HG02852 (cell line): ENCODE data around the gene PHACTR3.

Experiments
- ATAC-seq: cut with Tn5 transposase; IDR thresholded peaks from one replicate; pipeline ENCODE4 v1.9.1; 2021; ENCODE audit warnings: mild to moderate bottlenecking, moderate library complexity; ENCODE audit not compliant: unreplicated experiment

Gene PHACTR3

DNA sequence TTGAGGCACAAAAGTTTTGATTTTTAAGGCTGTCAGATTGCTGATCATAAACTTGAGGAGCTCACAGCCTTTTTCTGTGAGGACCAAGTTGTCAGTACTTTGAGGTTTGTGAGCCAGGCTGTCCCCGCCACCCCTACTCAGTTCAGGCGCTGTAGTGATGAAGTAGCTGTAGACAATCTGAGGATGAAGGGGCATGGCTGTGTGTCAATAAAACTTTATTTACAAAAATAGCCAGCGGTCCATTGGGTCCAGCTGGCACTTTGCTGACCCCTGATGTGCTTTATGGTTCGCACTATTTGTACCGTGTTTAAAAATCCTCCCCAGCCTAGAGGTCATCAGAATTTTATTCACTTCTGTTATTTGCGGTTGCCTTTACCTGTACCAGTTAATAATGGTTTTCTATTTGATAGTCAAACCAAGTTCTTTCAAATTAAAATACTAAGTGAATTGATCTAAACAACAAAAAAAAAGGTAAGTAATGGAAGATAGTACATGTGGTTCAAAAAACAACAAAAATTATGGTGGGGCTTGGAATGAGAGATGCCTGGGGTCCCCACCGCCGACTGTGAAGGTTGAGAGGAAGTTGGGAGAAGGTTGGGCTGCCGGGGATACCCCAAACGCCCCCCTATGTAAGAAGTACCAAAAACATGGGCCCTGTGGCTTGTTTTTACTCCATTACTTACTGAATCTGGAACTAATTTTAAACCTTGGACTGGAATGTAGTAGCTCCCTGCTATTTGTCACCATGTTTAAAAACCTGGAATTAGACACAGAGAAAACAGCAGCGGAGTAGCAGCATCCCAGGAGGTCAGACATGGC lies 205.5 kb downstream of the PHACTR3 start:
- no peak for ATAC-seq

DNA sequence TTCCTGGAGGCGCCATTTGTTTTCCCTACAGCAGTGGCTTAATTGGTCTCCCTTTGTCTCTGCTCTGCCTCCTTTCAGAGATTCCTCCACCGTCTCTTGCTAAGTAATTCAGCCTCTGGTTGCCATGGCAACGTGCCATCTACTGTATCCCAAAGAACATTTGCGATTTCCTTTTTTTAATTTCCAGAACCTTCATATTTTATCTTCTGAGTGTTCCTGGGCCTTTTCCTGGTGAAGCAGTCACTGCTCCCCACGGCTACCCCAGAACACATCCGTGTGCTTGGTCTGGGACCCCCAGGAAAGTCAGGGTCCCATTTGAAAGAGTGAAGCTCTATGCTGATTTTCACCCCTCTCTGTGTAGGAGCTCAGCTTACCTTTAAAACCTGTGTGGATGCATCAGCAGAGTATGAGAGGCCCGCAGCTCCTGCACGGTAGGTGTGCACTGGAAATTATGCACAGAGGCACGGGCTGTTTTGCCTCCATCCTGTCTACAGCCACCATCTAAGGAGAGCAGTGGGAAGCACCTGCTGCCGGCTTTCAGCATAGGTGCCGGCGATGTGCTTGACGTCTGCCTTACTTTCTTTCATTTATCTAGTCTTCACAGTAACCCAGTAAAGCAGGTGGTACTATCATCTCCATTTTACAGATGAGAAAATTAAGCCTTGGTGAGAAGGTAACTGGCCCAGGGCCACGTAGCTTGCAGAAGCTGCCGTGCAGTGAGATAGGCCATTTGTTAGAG lies 206.3 kb downstream of the PHACTR3 start:
- no peak for ATAC-seq

DNA sequence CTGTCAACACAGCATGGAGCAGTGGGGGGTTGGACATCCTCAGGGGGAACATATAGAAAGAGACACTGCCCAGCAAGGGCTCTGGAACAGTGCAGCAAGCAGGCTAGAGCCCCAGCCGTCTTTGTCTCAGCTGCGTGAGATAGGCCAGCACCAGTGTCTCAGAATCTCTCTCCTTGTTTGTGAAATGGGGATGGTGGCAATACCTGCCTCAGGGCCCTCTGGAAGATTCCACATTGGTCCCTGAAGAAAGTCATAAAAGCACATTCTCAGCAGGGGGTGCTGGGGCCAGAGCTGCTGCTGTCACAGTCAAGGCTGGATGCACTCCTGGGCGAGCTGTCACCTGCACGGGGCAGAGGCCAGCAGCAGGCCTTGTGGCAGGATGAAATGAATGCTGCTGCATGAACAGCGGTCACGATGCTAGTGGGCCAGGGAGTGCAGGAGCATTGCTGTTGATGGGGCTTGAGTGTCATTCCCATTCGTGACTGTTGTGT lies 207.4 kb downstream of the PHACTR3 start:
- ATAC-seq = no peak

DNA sequence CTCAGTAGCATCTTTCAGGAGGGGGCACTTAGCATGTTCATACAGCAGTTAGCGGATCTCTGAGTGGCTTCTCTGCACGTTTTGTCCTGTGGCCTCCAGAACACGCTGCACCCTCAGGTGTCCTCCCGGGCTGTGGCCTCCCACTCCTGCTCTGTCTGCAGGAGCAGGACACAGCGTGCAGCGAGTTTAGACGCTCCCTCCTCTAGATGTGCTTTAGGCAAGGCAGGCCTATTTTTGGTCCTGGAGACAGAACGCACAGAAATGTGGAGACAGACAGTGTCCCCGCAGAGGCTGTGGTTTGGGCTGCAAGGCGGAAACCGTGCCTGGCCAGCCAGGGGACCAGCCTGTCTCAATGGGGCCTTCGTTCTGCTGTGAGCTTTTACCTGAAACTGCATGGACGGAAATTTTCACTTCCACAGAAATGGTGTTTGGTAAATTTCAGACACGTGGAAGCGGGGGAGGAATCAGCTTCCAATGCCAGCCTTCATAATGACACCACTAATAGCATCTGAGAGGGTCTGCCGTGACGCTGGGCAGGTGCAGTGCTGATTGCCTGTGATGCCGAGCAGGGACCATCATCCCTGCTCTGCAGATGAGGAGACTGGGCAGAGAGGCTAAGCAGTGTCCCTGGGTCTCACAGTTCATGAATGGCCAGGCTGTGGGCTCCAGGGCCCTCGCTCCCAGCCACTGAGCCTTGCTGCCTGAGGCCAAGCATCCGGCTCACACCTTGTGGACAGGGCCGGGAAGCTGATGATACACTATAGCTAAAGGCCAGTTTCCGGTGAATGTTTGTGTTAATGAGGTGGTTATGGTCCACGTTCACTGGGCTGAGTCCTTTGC lies 208.2 kb downstream of the PHACTR3 start:
- ATAC-seq = no peak

DNA sequence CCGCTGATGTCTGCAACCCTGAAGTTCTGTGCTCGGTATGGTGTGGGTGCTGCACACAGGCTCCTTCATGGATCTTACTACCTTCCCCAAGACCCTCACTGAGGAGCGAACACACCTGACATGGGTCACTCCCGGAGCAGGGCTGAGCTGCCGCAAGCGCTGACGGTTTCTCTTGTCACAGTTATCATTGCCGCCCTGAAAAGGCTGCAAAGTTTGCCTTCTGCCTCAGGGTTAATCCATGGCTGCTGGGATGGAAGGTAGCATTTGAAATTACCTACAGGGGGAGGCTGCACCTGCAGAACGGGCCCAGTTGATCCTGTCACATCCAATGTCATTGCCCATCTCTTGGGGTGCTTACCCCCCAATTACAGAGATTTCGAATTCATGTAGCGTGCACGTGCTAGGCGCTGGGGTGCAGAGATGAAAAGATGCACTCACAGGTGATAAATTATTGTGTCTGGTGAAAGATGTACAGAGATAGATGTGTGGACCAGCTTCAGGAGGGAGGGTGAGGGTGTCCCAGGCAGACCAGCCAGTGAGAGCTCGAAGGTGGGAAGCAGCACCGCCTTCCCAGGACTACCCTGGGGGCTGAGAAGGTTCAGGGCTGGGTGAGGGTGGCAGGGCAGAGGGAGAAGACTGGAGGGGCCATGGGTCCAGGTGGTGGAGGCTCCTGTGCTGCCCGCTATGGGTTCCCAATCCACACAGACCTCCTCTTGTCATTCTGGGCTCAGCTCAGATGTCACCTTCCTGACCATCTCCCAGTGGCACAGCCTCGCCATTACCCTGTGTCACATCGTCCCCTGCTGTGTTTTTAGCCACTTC lies 209.0 kb downstream of the PHACTR3 start:
- ATAC-seq = no peak

DNA sequence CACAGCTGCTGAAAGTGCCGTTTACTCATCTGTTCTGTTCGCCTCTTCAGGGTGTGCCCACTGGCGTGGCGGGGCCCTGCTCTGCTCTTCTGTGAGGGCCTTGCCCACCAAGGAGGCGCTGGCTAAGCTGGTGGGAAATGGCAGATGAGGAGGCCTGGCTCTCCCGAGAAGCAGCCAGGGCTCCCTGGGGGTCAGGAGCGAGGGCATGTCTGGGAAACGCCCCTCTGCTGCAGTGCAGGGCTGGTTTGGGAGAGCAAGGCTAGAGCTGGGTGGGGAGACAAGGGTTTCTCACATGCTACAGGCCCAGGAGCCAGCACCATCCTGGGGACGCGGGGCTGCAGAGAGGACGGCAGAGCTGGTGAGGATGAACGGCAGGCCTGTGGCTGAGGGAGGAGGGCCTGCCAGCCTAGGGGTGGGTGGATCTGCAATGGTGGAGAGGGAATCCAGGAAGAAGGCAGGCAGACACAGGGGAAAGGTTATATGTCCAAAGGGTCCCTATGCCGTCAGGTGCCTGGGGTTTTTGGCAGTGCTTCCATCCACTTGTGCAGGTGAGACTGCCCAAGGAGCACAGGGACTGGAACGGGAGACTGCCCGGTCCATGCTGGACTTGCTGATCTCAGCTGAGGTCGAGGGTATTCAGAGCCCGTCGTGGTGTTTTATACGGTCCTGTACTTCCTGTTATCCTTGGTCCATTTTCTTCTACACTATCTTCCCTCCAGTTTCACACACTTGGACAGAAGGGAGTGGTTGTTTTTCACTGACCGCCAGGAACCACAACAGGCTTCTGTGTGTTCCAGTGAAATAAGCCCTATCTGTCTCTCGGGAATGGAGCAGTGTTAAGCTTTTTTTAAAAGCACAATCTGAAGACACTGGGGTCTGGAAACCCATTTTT lies 209.9 kb downstream of the PHACTR3 start:
- no peak for ATAC-seq

DNA sequence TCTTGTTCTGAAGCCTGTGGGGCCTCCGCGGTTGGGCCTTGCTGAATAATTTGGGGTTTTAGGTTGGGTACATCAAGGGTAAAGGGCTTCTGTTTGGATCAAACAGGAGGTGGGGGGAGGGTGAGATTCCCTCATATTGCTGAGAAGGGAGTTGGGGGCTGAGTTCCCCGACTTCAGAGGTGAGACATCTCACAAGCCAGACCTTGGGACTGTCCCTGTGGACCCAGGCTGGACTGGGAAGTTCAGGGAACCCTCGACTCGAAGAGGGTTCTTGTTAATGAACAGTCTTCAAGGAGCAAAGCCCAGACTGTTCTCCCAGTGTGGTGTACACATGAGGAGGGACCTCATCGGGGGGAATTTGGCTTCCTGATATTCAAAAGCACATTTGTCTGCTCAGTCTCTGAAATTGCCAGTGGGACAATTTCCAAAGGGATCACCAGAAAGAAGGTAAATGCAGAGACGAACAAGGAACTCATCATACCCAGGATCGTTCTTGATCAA lies 210.6 kb downstream of the PHACTR3 start:
- no peak for ATAC-seq

DNA sequence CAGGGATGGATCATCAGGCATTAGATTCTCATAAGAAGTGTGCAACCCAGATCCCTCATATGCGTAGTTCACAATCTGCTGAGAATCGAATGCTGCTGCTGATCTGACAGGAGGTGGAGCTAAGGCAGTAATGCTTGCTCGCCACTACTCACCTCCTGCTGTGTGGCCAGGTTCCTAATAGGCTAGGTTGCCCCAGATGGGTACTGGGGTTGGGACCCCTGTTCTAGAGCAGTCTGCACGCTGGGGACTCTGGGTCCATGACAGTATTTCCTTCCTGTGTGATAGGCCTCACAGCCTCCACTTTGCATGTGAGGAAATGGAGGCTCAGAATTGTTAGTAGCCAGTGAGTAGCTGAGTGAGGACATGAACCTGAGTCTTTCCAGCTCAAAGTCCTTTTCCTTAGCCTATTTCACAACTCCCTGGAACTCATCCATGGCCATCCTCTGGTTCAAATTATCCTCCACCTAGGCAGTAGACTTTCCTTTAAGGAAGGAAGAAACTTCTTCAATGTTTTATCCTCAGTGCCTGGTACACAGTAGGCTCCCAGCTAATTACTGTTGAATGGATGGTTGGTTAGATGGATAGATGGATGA lies 211.9 kb downstream of the PHACTR3 start:
- ATAC-seq = no peak

DNA sequence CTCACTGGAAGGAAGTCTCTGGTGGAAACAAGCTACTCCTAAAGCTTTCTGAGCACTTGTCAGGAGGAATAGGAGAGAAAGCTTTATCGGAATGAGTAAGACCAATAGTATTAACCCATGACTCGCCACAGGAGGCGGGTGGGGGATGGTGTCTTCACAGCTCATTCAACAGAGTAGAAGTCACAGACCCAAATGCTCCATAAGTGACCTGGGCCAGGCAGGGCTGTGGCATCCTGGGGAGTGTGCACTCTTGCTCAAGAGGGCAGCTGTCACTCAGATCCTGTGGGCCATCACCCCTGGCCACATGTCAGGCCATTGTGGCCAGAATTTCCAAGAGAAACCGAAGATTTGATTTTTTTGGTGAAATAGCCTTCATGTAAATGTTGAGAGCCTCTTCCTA lies 213.1 kb downstream of the PHACTR3 start:
- ATAC-seq = no peak

DNA sequence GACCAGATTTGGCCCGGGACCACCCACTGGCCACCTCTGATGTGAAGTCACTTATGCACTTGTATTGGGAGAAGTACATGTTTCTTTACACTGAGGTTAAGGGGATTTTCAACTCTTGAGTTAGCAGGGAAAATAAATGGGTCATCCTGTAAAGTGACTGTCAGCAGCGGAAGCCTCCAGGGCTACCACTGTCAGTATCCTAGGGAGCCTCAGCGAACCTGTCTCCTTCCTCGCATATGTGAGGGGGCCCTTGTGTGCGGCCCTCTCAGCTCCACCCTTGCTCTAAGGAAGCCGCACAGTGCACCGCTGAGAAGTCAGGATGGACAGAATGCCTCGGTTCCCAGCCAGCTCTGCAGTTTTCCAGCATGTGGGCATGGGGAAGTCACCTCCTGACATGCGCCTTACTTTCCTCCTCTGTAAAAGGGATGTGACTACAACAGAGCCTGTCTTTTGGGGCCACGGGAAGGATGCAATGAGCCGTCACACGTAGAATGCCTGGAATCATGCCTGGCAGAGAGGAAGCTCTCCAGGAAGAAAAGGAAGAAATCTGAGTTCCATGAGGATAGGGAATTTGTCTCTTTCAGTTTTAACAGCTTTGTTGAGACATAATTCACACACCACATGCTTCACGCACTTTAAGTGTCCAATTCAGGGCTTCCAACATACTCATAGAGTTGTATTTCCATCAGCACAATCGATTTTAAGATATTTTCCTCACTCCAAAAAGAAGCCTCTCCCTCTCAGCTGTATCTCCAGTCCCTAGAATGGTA lies 213.7 kb downstream of the PHACTR3 start:
- ATAC-seq = no peak

DNA sequence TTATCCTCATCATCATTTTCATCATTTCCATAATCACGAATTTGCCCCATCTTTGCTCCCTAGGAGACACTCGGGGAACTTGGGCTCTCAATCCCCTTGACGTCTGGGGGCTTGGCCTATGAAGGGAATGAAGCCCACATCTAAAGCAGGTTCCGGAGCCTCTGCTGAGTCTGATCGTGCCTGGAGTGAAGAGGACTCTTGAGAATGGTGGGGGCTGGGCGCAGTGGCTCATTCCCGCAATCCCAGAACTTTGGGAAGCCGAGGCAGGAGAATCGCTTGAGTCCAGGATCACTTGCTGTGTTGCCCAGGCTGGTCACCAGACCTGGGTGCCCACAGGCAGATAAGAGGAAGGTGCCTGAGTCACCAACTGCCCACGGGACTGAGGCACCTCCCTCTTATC lies 214.6 kb downstream of the PHACTR3 start:
- ATAC-seq = no peak

DNA sequence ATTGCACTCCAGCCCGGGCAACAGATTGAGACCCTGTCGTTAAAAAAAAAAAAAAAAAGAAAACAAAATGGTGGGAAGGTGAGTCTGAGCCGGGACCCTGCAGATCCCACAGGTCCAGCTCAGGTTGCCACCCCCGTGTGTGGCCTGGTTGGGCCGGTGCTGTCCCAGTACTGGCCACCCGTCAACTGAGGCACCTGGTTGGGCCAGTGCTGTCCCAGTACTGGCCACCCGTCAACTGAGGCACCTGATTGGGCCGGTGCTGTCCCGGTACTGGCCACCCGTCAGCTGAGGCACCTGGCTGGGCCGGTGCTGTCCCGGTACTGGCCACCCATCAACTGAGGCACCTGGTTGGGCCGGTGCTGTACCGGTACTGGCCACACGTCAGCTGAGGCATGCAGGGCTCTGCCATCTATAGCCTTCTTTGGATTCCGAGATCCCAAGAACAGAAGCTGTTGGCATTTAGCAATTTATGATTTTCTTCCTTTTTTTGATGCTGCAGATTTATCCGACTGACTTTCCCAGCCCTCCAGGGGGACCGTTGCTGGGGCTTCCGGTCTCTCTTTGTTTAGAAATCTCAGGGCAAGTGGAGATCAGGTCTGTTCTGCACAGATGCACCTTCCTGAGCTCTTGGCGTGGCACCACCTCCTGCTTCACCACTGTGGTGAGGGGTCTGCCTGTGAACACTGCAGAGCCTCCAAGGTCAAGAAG lies 215.3 kb downstream of the PHACTR3 start:
- no peak for ATAC-seq

DNA sequence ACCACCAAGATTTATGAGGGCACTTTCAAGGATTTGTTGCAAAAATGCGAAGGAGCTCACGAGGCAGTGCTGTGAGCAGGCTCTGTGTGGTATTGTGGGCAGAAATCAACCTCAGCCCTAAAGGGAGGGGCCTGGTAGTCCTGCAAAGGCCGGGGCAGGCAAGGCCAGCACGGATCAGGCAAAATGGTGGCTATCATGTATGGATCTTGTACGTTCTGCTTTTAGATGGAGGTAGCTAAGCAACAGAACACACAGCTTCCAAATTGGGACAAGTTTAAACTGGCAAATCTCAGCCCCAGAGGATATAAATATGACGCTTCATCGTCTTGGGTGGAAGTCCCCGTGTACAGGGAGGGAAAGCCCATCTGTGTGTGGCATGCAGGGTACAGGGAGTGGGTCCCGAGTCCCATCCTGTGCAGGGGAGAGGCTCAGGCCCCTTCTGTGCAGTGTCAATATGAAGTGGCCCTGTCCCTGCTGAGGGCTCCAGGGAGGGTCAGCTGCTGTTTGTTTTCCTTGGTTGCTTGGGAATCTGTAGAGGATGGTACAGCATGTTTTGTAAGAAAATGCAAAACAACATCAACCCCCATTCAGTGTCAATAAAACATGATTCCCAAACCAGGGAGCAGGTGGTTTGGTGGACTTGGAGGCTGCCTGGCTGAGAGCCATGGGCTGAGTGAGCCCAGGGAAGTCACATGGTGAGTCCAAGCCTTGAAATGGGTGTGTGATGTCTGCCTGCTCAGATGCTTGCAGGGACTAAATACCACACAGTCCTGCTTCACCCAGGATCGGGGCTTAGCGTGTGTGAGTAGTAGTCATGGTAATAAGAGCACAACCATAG lies 216.1 kb downstream of the PHACTR3 start:
- ATAC-seq = no peak

DNA sequence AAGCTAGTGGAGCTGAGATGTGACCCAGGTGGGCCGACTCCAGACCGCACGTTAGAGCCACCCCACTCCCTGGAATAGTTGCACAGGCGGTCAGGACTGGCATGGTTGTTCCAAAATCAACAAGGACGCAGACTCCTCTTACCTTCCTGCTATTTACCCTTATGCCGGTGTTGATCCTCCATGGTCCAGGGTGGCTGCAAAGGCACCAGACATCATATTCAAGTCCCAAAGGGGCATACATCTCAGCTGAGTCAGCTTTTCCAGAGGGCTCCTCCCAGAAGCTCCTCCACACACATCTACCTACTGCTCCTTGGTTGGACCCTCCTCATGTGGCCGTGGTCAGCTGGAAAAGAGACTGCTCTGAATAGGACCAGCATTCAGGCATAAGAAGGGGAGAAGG lies 216.9 kb downstream of the PHACTR3 start:
- ATAC-seq = no peak

DNA sequence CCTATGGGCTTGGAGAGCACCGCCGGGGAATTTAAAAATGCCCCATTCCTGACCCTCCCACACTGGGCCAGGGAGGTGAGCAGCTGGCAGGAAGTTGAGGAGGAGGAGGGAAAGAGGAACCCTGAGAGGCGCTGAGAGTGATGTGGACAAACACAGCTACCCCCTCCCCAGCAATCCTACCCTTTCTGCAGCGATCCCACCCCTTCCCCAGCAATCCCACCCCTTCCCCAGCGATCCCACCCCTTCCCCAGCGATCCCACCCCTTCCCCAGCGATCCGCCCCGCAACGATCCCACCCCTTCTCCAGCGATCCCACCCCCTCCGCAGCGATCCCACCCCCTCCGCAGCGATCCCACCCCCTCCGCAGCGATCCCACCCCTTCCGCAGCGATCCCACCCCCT lies 217.4 kb downstream of the PHACTR3 start:
- no peak for ATAC-seq

DNA sequence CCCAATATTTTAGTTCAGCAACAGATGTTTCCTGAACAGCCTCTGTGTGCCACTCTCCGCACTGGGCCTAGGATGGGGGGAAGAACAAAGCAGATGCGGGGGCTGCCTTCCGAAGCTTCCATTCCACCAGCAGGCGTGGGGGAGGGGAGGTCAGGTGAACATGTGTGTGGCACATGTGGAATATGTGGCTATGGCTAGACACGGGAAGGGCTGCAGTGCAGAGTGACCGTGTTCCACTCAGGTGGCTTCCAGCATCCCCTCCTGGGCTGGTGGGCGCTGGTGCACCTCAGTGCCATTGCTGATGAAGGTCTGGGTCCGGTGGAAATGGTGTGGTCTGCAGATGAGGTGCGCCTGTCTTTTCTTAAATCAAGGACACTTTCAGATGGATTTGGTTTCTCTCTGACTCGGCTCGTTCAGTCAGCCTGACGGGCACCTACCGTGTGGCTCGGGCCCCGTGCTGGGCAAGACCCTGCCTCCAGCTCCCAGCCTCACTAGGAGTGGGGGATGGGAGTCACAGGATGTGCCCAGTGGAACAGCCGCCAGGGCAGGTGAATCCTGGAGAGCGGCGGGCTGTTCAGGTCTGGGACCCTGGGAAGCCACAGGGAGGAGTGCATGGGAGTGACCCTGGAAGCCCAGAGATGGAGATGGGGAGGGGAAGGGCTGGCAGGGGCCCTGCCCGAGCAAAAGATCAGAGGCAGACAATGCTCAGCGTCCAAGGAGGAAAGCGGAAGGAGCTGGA lies 218.1 kb downstream of the PHACTR3 start:
- ATAC-seq = no peak
